ENCODE measurements around the gene DUSP6. TPM values are rescaled to one million over a fixed set of nuclear protein-coding genes. Genes with fewer than 3 reads are reported as not detected.

The DUSP6 gene
- total and polyA plus RNA-seq, 2 experiments from 2014 or later = 96.1 to 112 TPM

- 80 to 84% methylated on average over 3 of the region's 3 CpGs for WGBS, 2 experiments (ENCODE audit: low coverage in 1 of 2, low lambda C conversion rate in 2 of 2, missing lambda C conversion rate in 2 of 2)
- DNase-seq = no peak
Observed at GRCh38 chr12:89393551-89394121, 41.3 kb upstream of the DUSP6 start.

GRCh38 chr12:89392391-89392790, 40.1 kb upstream of the DUSP6 start:
- no peaks in the 10 kb centered on the region for H4K20me1 ChIP-seq (ENCODE audit: insufficient read depth)
- H3K27me3 ChIP-seq (replicated peaks; ENCODE audit: insufficient read depth) = no peaks in the 10 kb centered on the region
- peaks cover 20% of the 10 kb centered on the region; the same call in 1 of the 2 replicates for H3K4me1 ChIP-seq (ENCODE audit: insufficient read depth)
- no peak overlapping the region for H2AFZ ChIP-seq
- no peak for DNase-seq
- no peaks in the 10 kb centered on the region for H3K9me2 ChIP-seq (ENCODE audit: insufficient read depth)
- 98% methylated on average over 3 of the region's 3 CpGs for WGBS, 2 experiments (ENCODE audit: low coverage in 1 of 2, low lambda C conversion rate in 2 of 2, missing lambda C conversion rate in 2 of 2)
- in situ Hi-C loops (cut with MboI) = no loop called here
- no peak overlapping the region for H3K4me2 ChIP-seq (ENCODE audit: unreplicated experiment)
- H3K9ac ChIP-seq = no peak overlapping the region
- H3K4me3 ChIP-seq = no peak overlapping the region
- TF ChIP-seq EZH2 (IDR thresholded peaks at IDR 0.05; ENCODE audit: insufficient read depth, poor library complexity, severe bottlenecking) = no peak
- TF ChIP-seq EZH2phosphoT487 (IDR thresholded peaks at IDR 0.05; ENCODE audit: insufficient read depth, low read depth) = no peak
- no peaks in the 10 kb centered on the region for H3K79me2 ChIP-seq (ENCODE audit: insufficient read depth)
- H3K36me3 ChIP-seq (ENCODE audit: low read depth) = no peaks in the 10 kb centered on the region
- no peaks in the 10 kb centered on the region for H3K9me3 ChIP-seq (ENCODE audit: low read depth)
- peaks cover 19% of the 10 kb centered on the region; the same call in 1 of the 2 replicates for H3F3A ChIP-seq (ENCODE audit: insufficient read depth)
- H3K27ac ChIP-seq = no peak overlapping the region

More at GRCh38 chr12:89393551-89394121, 41.3 kb upstream of the DUSP6 start:
- Histone ChIP-seq H3K9me3 (ENCODE audit: low read depth) (no peaks in the 10 kb centered on the region), H3K4me3 (no peak overlapping the region), H3K27me3 (replicated peaks; ENCODE audit: insufficient read depth) (no peaks in the 10 kb centered on the region), H3K79me2 (ENCODE audit: insufficient read depth) (no peaks in the 10 kb centered on the region), H2AFZ (no peak overlapping the region), H3K4me2 (ENCODE audit: unreplicated experiment) (no peak overlapping the region), H3K9ac (no peak overlapping the region), H3K4me1 (ENCODE audit: insufficient read depth) (peaks cover 20% of the 10 kb centered on the region; the same call in 1 of the 2 replicates), H3F3A (ENCODE audit: insufficient read depth) (peaks cover 19% of the 10 kb centered on the region; the same call in 1 of the 2 replicates), H3K27ac (no peak overlapping the region), H3K9me2 (ENCODE audit: insufficient read depth) (no peaks in the 10 kb centered on the region), H3K36me3 (ENCODE audit: low read depth) (no peaks in the 10 kb centered on the region), H4K20me1 (ENCODE audit: insufficient read depth) (no peaks in the 10 kb centered on the region)
- TF ChIP-seq EZH2 (IDR thresholded peaks at IDR 0.05; ENCODE audit: insufficient read depth, poor library complexity, severe bottlenecking) (no peak), EZH2phosphoT487 (IDR thresholded peaks at IDR 0.05; ENCODE audit: insufficient read depth, low read depth) (no peak)
- in situ Hi-C loops (cut with MboI) = no loop called here

GRCh38 chr12:89391726-89392336, 39.5 kb upstream of the DUSP6 start:
- no peaks in the 10 kb centered on the region for H3K27me3 ChIP-seq (replicated peaks; ENCODE audit: insufficient read depth)
- TF ChIP-seq EZH2phosphoT487 (IDR thresholded peaks at IDR 0.05; ENCODE audit: insufficient read depth, low read depth) = no peak
- TF ChIP-seq EZH2 (IDR thresholded peaks at IDR 0.05; ENCODE audit: insufficient read depth, poor library complexity, severe bottlenecking) = no peak
- H3K9ac ChIP-seq = no peak overlapping the region
- H3K36me3 ChIP-seq (ENCODE audit: low read depth) = no peaks in the 10 kb centered on the region
- no peak for DNase-seq
- H3K4me1 ChIP-seq (ENCODE audit: insufficient read depth) = peaks cover 20% of the 10 kb centered on the region; the same call in 1 of the 2 replicates
- H2AFZ ChIP-seq = no peak overlapping the region
- H3K27ac ChIP-seq = no peak overlapping the region
- H4K20me1 ChIP-seq (ENCODE audit: insufficient read depth) = no peaks in the 10 kb centered on the region
- in situ Hi-C loops (cut with MboI) = no loop called here
- H3K4me3 ChIP-seq = no peak overlapping the region
- H3K79me2 ChIP-seq (ENCODE audit: insufficient read depth) = no peaks in the 10 kb centered on the region
- no peaks in the 10 kb centered on the region for H3K9me3 ChIP-seq (ENCODE audit: low read depth)
- peaks cover 19% of the 10 kb centered on the region; the same call in 1 of the 2 replicates for H3F3A ChIP-seq (ENCODE audit: insufficient read depth)
- H3K9me2 ChIP-seq (ENCODE audit: insufficient read depth) = no peaks in the 10 kb centered on the region
- 99% methylated on average over 6 of the region's 6 CpGs for WGBS, 2 experiments (ENCODE audit: low coverage in 1 of 2, low lambda C conversion rate in 2 of 2, missing lambda C conversion rate in 2 of 2)
- no peak overlapping the region for H3K4me2 ChIP-seq (ENCODE audit: unreplicated experiment)

GRCh38 chr12:89390802-89391673, 38.7 kb upstream of the DUSP6 start:
- H3K4me3 ChIP-seq = no peak overlapping the region
- no peak for TF ChIP-seq EZH2 (IDR thresholded peaks at IDR 0.05; ENCODE audit: insufficient read depth, poor library complexity, severe bottlenecking)
- TF ChIP-seq EZH2phosphoT487 (IDR thresholded peaks at IDR 0.05; ENCODE audit: insufficient read depth, low read depth) = no peak
- WGBS, 2 experiments (ENCODE audit: low coverage in 1 of 2, low lambda C conversion rate in 2 of 2, missing lambda C conversion rate in 2 of 2) = 61 to 63% methylated on average over 3 of the region's 3 CpGs
- in situ Hi-C loops (cut with MboI) = no loop called here
- peaks cover 20% of the 10 kb centered on the region; the same call in 1 of the 2 replicates for H3K4me1 ChIP-seq (ENCODE audit: insufficient read depth)
- H3K9ac ChIP-seq = no peak overlapping the region
- no peaks in the 10 kb centered on the region for H3K79me2 ChIP-seq (ENCODE audit: insufficient read depth)
- H3K4me2 ChIP-seq (ENCODE audit: unreplicated experiment) = no peak overlapping the region
- no peak overlapping the region for H2AFZ ChIP-seq
- H3K27me3 ChIP-seq (replicated peaks; ENCODE audit: insufficient read depth) = no peaks in the 10 kb centered on the region
- peak; percentile 84 for DNase-seq
- peak overlapping the region; percentile 10; the same call in 1 of the 2 replicates for H3K27ac ChIP-seq
- no peaks in the 10 kb centered on the region for H4K20me1 ChIP-seq (ENCODE audit: insufficient read depth)
- no peaks in the 10 kb centered on the region for H3K9me2 ChIP-seq (ENCODE audit: insufficient read depth)
- no peaks in the 10 kb centered on the region for H3K9me3 ChIP-seq (ENCODE audit: low read depth)
- no peaks in the 10 kb centered on the region for H3K36me3 ChIP-seq (ENCODE audit: low read depth)
- H3F3A ChIP-seq (ENCODE audit: insufficient read depth) = peaks cover 19% of the 10 kb centered on the region; the same call in 1 of the 2 replicates
